Measurements from ENCODE around the gene ITSN2.

- TF ChIP-seq, protein P1, sequence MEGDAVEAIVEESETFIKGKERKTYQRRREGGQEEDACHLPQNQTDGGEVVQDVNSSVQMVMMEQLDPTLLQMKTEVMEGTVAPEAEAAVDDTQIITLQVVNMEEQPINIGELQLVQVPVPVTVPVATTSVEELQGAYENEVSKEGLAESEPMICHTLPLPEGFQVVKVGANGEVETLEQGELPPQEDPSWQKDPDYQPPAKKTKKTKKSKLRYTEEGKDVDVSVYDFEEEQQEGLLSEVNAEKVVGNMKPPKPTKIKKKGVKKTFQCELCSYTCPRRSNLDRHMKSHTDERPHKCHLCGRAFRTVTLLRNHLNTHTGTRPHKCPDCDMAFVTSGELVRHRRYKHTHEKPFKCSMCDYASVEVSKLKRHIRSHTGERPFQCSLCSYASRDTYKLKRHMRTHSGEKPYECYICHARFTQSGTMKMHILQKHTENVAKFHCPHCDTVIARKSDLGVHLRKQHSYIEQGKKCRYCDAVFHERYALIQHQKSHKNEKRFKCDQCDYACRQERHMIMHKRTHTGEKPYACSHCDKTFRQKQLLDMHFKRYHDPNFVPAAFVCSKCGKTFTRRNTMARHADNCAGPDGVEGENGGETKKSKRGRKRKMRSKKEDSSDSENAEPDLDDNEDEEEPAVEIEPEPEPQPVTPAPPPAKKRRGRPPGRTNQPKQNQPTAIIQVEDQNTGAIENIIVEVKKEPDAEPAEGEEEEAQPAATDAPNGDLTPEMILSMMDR (optimal IDR thresholded peaks at IDR 0.05 in 1 of 3, IDR thresholded peaks at IDR 0.05 in 1 of 3, conservative IDR thresholded peaks at IDR 0.05 in 1 of 3; ENCODE audit: extremely low read depth in 1 of 3, insufficient read depth in 2 of 3, low read length in 3 of 3) = no peak
- TF ChIP-seq EZH2 (IDR thresholded peaks at IDR 0.05; ENCODE audit: low read length) = no peak
Observed at GRCh38 chr2:24269265-24269664, 91.1 kb downstream of the ITSN2 start.

Data from keratinocyte (primary cell).